Measurements from ENCODE around the gene OR6K2.

The OR6K2 gene

DNA sequence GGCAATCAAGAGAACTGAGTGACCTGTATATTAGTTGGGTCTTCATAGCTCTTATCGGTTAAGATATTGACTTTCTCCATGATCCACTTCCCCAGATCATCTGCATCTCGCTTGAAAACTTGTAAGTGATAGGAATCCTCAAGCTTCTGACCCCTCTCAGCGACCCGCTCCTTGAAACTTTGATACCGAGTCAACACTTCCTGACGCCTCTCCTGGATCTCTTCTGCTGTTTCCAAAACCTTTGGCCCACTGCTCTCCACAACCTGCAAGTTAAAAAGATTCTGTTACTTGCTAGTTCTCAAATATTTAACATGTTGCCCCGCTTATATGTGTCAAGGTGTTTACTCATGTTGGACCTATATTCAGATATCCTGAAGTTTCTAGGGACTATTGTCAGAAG is 15.4 kb downstream of the OR6K2 start:
- no peak for DNase-seq

DNA sequence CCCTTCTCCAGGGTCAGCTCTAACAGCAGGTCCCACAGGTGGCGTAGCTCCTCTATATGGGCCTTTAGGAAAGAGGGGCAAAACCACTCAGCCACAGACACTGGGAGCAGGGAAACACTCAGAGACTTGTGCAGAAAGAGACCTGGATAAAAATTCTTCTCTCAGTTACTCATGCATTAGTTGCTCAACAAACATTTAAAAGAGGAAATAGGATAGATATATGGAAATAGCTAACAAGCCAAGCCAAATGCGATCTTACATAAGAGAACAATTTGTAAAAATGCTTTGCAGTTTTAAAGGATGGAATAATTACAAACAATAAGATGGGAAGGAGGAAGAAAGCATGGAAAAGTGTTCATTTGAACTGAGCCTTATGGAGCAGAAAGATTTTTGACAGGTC is 18.8 kb downstream of the OR6K2 start:
- no peak for DNase-seq

DNA sequence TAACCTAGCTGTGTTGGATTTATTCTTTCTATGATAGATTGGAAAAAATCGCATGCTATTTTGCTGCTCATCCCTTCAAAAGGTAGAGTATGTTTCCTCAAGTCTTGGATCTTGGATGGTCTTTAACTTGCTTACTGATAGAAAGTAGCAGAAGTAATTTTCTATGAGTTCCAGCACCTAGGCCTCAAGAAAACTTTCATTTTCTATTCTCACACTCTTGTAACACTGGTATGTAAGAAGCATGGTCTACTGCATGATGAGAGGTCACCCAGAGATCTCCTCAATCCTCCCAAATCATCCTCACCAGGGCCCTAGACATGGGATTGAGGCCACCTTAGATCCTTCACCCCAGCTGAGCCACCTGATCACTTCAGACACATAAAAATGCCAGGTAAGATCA is 21.2 kb downstream of the OR6K2 start:
- DNase-seq, result no peak

DNA sequence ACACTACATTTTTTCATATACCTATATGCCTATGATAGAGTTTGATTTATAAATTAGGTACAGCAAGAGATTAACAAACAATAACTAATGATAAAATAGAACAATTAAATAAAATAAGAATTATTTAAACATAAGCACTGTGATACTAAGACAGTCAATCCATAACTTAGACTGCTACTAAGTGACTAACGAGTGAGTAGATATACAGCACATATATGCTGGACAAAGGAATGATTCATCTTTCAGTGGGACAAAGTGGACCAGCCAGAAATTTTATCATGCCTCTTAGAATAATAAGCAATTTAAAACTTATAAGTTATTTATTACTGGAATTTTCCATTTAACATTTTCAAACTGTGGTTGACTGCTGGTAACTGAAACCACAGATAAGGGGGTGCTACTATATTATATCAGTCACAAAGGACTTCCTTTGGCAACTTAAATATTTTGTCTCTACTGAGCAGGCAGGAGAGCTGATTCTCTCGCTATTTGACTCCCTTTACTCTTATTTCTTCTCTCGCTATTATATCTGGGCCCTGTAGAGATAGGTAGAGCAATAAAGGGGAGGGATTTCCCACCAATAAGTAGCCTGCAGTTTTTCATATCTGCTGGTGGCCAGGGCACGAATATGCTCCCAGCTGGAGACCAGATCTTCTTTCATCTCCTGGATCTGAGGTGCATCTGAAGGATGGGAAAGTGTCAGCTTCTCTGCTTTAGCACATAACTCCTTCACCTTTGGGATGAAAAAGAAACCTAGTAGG is 24.7 kb downstream of the OR6K2 start:
- no peak for DNase-seq

DNA sequence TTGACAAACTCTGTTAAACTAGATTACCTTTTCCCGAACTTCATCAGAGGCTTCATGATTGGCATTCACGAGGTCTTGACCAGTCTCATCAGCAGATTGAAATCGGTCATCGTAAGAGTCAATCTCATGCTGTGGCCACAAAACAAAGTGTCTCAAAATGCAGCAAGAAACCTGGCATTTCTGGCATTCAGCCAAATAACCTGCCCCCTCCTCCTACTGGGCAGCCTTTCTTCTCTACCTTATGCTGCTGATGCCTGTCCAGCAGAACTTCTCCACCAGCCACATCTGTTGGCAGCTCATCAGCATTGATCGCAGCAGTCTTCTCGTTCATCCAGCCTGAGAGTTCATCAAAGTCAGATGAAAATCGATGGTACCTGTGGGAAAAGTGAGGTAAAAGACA is 26.1 kb downstream of the OR6K2 start:
- no peak for DNase-seq

DNA sequence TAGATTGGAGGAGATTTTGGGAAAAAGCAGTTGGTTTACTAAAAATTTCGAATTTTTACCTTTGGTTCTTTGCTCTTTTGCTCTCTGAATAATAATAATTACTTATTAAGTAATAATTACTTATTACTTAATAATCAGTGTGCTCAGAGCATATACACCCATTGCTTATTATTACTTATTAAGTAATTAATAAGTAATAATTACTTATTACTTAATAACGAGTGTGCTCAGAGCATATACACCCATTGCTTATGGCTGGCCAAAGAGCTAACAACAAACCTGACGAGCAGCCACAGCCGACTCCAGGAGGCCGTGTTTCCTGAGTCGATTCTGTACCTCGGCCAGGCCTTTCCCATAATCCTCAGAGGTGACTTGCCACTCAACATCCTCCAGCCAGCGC is 34.4 kb downstream of the OR6K2 start:
- no peak for DNase-seq

DNA sequence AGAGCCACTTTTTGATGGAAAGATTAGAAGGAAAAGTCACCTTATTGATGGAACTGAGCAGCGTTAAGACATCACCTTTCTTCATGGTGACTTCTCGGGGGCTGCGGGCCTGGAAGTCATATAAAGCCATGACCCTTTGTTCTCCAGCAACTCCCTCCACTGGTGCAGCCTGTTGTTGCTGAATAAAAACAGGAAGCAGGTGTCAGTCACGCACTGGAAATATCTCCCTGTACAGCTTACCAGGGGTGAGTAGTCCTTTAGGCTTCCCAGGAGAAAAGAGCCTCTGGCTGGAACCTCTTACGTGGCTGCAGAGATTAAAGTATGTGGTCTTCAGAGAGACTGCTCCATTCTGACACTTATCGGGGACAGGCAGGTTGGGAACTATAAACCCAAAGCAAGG is 45.9 kb downstream of the OR6K2 start:
- DNase-seq, result no peak

DNA sequence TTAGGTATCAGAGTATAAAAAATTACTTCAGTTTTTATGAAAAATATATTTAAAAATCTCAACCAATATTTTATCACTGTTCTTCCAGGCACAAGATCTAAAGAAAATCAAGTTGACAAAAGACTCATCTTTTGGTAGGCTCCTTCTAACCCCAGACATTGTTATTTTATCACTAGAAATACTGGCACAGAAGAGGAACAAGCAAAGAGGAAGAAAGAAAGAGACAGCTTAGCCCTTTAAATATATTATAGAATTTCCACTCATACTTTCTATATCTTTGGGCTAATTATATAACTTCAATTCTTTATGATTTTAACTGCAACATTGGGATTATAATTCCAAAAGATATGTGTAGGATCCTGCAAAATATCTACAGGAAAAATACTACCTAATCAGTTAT is 46.4 kb downstream of the OR6K2 start:
- DNase-seq, result no peak

DNA sequence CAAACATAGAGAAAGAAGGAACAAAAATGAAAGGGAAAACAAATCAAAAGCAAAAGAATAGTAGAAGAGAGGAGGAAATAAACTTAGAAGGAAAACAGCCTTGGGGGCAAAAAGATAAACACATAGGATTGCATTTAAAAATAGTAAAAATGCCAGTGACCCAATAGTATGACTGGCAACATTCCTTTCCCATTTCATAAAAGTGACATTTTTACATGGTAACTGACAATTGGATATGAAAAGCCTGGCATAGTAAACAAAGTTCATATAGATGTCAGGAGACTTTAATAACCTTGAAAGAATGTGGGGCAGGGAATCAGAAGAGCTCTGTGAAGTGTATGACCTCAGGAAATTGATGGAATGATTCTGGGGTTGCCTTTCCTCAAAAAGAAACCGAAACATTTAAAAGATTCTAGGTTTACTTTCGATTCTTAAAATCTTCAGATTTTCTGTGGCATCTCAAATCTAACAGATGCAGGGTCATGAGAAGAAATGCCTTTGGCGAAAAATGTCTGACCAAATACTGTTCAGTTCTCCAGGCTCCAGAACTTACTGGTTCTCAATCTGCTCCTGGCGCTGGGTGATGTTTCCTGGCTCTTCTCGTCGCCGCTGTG is 47.6 kb downstream of the OR6K2 start:
- DNase-seq, result no peak

Data from stimulated activated CD4-positive, alpha-beta T cell treated with anti-CD3 and anti-CD28 coated beads, Interleukin-12 subunit alpha, Interleukin-12 subunit beta, amount 100 ng/mL, for 4 hours (primary cell).